ENCODE results near the gene UBAC1.
"Not testable (repeated sequence)": the region's sequence is repeated elsewhere in the genome, so short reads cannot be mapped to it uniquely, and the experiment has no call there.

Gene UBAC1

DNA sequence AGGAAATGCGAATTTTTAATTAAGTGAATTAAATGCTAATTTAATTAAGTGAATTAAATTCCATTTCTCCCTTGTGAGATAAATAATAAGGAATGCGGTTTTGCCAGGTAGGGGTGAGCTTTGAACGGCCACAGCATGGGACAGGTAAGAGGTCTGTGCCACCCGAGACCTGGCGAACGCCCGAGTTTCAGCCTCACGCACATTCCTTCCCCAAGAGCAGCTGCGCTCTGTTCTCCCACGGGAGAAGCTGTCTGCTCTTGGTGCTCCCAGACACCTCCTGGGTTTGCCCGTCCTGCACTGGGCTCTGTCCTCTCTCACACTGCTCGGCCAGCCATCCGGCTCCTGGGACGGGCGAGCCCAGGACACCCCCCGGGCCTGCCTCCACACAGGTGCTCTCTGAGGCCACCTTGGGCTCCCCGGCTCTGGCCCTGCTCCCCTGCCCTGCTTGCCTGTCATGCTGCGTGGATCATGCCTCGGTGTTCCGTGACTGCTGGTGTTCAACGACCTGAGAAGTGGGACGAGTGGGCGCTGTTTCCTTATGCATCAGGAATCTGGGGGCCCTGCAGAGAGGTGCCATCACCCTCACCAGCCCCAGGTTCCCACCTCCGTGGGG lies 40.1 kb downstream of the UBAC1 start:
- Histone ChIP-seq H3F3A (ENCODE audit: control insufficient read depth, insufficient read depth) (0 out of 2 replicates have a peak, but pooled peaks cover 4% of the 10 kb centered on the region), H3K27ac (ENCODE audit: low read depth, low read length) (no peak overlapping the region), H3K4me3 (ENCODE audit: low read length) (no peak overlapping the region), H3K9me3 (ENCODE audit: control insufficient read depth, insufficient read depth, low read length) (peaks cover 15% of the 10 kb centered on the region; the same call in 1 of the 2 replicates), H3K4me2 (ENCODE audit: low read length) (no peak overlapping the region), H3K79me2 (ENCODE audit: control insufficient read depth, low read length) (no peaks in the 10 kb centered on the region), H4K20me1 (ENCODE audit: control insufficient read depth, insufficient read depth, low read depth, low read length) (no peaks in the 10 kb centered on the region), H3K4me1 (ENCODE audit: control insufficient read depth, low read length) (peaks cover 8% of the 10 kb centered on the region), H3K9me2 (replicated peaks; ENCODE audit: control insufficient read depth, low read length) (no peaks in the 10 kb centered on the region), H3K36me3 (ENCODE audit: control insufficient read depth, low read length) (peaks cover 8% of the 10 kb centered on the region), H3K27me3 (ENCODE audit: control insufficient read depth, low read length) (no peaks in the 10 kb centered on the region)
- TF ChIP-seq, protein P1, sequence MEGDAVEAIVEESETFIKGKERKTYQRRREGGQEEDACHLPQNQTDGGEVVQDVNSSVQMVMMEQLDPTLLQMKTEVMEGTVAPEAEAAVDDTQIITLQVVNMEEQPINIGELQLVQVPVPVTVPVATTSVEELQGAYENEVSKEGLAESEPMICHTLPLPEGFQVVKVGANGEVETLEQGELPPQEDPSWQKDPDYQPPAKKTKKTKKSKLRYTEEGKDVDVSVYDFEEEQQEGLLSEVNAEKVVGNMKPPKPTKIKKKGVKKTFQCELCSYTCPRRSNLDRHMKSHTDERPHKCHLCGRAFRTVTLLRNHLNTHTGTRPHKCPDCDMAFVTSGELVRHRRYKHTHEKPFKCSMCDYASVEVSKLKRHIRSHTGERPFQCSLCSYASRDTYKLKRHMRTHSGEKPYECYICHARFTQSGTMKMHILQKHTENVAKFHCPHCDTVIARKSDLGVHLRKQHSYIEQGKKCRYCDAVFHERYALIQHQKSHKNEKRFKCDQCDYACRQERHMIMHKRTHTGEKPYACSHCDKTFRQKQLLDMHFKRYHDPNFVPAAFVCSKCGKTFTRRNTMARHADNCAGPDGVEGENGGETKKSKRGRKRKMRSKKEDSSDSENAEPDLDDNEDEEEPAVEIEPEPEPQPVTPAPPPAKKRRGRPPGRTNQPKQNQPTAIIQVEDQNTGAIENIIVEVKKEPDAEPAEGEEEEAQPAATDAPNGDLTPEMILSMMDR (IDR thresholded peaks at IDR 0.05; ENCODE audit: low read depth, low read length, poor library complexity, severe bottlenecking) = no peak
- no peak for TF ChIP-seq EZH2phosphoT487 (IDR thresholded peaks at IDR 0.05; ENCODE audit: borderline replicate concordance, low read length)

DNA sequence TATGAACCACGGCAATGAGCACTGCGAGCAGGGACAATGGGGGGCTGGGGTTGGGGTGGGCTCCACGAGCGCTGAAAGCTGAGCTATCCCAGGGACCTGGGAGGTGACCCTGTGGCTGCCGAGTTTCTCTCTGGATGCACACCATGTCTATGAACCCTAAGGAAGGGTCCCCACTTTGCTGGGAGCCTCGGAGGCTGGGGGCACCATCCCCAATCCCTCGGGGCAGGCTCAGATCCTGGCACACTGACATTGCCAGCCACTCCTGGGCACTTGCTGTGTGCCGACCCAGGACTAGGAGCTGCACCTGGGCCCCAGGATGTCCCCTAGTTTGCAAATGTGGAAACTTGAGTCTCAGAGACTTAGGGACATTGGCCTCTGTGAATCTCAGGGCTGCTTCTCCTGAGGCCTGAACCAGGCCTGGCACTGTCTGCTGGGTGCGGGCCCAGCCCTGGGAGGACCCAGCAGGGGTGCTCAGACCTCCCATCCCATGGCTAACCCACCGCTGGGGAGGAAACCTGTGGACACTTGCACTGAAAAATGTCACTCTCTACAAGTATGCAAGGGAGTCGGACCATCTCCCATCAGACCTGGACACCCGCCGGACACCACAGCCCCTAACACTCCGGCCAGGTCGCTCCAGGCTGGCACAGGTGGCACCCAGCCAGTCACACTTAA lies 40.8 kb downstream of the UBAC1 start:
- Histone ChIP-seq H3K4me1 (ENCODE audit: control insufficient read depth, low read length) (peaks cover 8% of the 10 kb centered on the region), H3F3A (ENCODE audit: control insufficient read depth, insufficient read depth) (0 out of 2 replicates have a peak, but pooled peaks cover 4% of the 10 kb centered on the region), H3K36me3 (ENCODE audit: control insufficient read depth, low read length) (peaks cover 15% of the 10 kb centered on the region), H3K4me3 (ENCODE audit: low read length) (no peak overlapping the region), H4K20me1 (ENCODE audit: control insufficient read depth, insufficient read depth, low read depth, low read length) (no peaks in the 10 kb centered on the region), H3K79me2 (ENCODE audit: control insufficient read depth, low read length) (no peaks in the 10 kb centered on the region), H3K9me3 (ENCODE audit: control insufficient read depth, insufficient read depth, low read length) (peaks cover 21% of the 10 kb centered on the region), H3K27ac (ENCODE audit: low read depth, low read length) (no peak overlapping the region), H3K27me3 (ENCODE audit: control insufficient read depth, low read length) (no peaks in the 10 kb centered on the region), H3K9me2 (replicated peaks; ENCODE audit: control insufficient read depth, low read length) (no peaks in the 10 kb centered on the region), H3K4me2 (ENCODE audit: low read length) (no peak overlapping the region)
- TF ChIP-seq, protein P1 (IDR thresholded peaks at IDR 0.05; ENCODE audit: low read depth, low read length, poor library complexity, severe bottlenecking) = no peak
- no peak for TF ChIP-seq EZH2phosphoT487 (IDR thresholded peaks at IDR 0.05; ENCODE audit: borderline replicate concordance, low read length)

DNA sequence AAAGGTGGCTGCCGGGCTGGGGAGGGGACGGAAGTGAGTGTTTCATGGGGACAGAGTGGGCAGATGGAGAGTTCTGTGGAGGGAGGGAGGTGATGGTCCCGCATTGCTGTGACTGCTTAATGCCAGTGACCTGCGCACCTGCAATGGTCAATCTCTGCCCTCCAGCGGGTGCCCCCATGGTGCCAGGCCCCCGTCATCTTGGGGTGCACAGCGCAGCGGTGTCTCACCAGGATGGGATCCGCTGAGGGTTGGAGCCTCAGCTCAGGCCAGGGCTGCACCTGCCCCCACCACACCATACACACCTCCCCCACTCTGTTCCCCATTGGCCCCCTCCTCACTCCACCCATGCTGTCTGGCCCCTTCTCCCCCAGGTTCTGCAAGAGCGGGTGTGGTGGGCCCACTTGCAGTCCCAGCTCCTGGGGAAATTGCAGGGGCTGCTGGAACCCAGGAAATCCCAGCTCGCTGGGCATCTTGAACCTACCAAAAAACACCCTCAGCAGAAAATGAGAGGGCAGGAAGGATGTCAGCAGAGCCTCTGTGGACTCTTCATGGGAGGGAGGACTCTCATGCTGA lies 41.8 kb downstream of the UBAC1 start:
- H3F3A ChIP-seq (ENCODE audit: control insufficient read depth, insufficient read depth) = 0 out of 2 replicates have a peak, but pooled peaks cover 4% of the 10 kb centered on the region
- H3K27me3 ChIP-seq (ENCODE audit: control insufficient read depth, low read length) = no peaks in the 10 kb centered on the region
- peaks cover 8% of the 10 kb centered on the region for H3K4me1 ChIP-seq (ENCODE audit: control insufficient read depth, low read length)
- H3K4me3 ChIP-seq (ENCODE audit: low read length) = no peak overlapping the region
- H3K36me3 ChIP-seq (ENCODE audit: control insufficient read depth, low read length) = peaks cover 21% of the 10 kb centered on the region
- no peak overlapping the region for H3K4me2 ChIP-seq (ENCODE audit: low read length)
- no peaks in the 10 kb centered on the region for H3K9me2 ChIP-seq (replicated peaks; ENCODE audit: control insufficient read depth, low read length)
- peaks cover 26% of the 10 kb centered on the region for H3K9me3 ChIP-seq (ENCODE audit: control insufficient read depth, insufficient read depth, low read length)
- no peak overlapping the region for H3K27ac ChIP-seq (ENCODE audit: low read depth, low read length)
- no peaks in the 10 kb centered on the region for H3K79me2 ChIP-seq (ENCODE audit: control insufficient read depth, low read length)
- TF ChIP-seq EZH2phosphoT487 (IDR thresholded peaks at IDR 0.05; ENCODE audit: borderline replicate concordance, low read length) = no peak
- TF ChIP-seq, protein P1 (IDR thresholded peaks at IDR 0.05; ENCODE audit: low read depth, low read length, poor library complexity, severe bottlenecking) = no peak
- H4K20me1 ChIP-seq (ENCODE audit: control insufficient read depth, insufficient read depth, low read depth, low read length) = no peaks in the 10 kb centered on the region

DNA sequence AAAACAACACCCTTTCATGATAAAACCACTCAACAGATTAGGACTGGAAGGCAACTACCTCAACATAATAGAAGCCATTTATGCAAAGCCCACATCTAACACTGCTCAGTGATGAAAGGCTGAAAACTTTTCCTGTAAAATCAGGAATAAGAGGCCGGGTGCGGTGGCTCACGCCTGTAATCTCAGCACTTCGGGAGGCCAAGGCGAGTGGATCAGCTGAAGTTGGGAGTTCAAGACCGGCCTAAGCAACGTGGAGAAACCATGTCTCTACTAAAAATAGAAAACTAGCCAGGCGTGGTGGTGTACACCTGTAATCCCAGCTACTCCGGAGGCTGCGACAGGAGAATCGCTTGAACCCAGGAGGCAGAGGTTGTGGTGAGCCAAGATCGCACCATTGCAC lies 44.9 kb downstream of the UBAC1 start:
- H3K4me1 ChIP-seq (ENCODE audit: control insufficient read depth, low read length); H3F3A ChIP-seq (ENCODE audit: control insufficient read depth, insufficient read depth); H3K27me3 ChIP-seq (ENCODE audit: control insufficient read depth, low read length); H3K4me3 ChIP-seq (ENCODE audit: low read length); H3K27ac ChIP-seq (ENCODE audit: low read depth, low read length); H3K9me2 ChIP-seq (replicated peaks; ENCODE audit: control insufficient read depth, low read length); H4K20me1 ChIP-seq (ENCODE audit: control insufficient read depth, insufficient read depth, low read depth, low read length); H3K4me2 ChIP-seq (ENCODE audit: low read length); H3K79me2 ChIP-seq (ENCODE audit: control insufficient read depth, low read length): not testable (repeated sequence)
- Histone ChIP-seq H3K36me3 (ENCODE audit: control insufficient read depth, low read length) (peaks cover 40% of the 10 kb centered on the region), H3K9me3 (ENCODE audit: control insufficient read depth, insufficient read depth, low read length) (peaks cover 31% of the 10 kb centered on the region)
